Measurements from ENCODE around the gene SIK3.
"Not testable (repeated sequence)": the region's sequence is repeated elsewhere in the genome, so short reads cannot be mapped to it uniquely, and the experiment has no call there.

SIK3 gene

DNA sequence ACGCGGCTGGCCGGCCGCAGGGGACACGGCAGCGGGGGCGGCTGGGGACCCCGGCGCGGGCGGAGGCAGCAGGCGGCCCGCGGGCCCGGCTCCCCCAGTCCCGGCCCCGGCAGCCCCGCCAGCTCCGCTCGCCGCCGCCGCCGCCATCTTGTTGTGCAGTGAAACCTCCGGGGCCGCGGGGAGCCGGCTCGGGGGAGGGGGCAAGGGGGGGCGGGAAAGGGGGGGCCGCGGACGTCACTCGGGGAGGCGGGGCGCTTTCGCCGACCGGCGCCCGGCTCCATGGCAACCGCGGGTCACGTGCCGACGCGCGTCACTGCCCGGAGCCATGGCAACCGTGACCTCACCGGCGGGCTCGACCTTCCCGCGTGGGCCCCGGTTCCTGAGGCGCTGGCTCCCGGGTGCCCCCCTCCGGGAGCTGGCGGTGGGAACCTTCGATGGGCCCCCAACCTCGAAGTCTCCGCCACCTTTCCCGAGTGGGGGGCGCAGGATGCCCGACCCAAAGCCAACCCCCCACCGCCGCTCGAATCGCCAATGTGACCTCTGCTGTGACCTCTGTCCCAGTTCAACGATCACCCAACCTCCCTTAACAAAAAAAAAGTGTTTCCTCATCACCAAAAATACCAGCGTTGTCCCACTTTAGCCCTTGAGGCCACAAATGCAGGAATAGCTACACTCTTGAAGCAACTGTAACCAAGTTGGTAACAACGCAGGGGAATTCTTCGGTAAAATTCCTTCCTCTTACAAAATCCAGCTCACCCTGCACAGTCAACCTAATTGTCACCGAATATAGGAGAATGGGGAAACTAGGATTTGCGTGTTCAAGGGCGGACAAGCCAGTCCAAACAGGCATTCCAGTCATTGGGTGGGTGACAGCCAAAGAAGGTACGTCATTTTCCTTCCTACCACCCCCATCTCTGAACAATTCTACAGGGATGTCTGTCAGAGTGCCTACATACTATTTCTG is at the start of gene SIK3:
Gene SIK3, minus strand, starts transcription at position 160 of the 964 bp plus-strand sequence. Its CDS starts 13 bp downstream, at position 147.
- DNase-seq (ENCODE audit: low read depth in 2 of 2, low spot score in 1 of 2), result peak; percentile 86

DNA sequence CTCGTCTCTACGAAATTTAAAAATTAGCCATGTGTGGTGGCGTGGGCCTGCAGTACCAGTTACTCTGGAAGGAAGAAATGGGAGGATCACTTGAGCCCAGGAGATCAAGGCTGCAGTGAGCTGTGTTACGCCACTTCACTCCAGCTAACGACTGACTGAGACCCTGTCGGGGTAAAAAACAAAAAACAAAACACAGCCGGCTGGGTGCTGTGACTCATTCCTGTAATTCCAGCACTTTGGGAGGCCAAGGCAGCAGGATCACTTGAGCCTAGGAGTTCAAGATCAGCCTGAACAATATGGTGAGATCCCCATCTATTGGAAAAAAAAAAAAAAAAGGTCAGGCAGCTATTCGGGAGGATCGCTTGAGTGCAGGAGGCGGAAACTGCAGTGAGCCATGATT is 48.3 kb upstream of the SIK3 start:
- no peak for DNase-seq (ENCODE audit: low read depth in 2 of 2, low spot score in 1 of 2)

DNA sequence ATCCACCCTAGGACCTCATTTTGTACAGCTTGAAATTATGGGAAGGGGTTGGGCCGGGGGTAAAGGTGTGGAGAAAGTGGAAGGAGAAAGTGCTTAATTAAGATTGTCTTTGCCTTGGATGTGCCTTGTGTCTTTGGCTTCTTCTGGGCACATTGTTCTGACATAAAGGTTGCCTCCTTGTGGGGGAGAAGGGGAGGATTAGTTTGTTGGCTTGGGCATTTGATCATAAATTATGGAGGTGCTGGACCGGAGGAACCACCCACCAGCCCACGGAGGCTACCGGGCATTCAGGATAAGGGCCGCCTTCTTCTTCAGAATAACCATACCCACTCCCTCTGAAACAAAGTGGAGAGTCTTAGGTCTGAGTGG is 47.1 kb upstream of the SIK3 start:
- no peak for DNase-seq (ENCODE audit: low read depth in 2 of 2, low spot score in 1 of 2)

DNA sequence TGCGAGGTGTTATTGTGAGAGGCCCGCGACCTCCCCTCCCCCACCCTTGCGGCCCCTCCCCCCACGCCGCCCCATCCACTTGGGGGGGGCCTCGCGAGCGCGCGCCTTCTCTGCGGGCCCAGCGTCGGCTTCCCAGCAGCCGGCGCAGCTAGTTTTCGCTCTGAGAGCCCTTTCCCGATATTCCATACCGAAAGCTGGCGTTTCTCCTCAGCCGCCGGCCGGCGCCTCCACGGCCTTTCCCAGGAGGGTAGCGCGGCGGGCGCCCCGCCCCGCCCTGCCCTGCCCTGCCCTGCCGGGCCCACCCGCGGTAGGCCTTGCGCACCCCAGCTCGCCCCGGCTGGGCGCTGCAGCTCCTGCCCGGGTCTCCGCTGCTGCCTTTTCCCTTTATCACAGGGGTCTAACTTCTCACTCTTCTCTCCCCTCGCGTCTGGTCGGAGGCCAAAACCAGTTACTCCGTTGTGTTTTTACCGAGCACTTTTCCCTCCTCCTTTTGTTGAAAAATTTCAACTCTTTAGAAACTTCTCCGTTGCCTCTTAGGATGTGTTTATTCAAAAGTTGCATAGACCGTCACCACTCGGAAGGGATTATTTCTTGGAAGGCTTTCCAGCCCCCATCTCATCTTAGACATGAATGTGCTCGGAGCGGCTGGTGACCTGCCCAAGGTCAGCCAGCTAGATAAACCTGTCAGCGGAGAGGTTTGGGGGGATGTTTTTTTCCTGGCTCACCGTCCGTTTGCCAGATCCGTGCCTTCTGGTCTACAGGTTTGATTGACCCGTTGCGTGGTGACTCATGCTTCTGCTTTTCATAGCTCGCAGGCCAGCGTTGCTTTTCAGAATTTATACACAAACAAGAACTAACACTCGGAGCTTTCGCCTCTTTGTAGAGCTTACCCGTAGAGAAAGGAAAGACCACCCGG is 46.5 kb upstream of the SIK3 start:
- DNase-seq (ENCODE audit: low read depth in 2 of 2, low spot score in 1 of 2), result peak in 1 of 2 donors; percentile 26

DNA sequence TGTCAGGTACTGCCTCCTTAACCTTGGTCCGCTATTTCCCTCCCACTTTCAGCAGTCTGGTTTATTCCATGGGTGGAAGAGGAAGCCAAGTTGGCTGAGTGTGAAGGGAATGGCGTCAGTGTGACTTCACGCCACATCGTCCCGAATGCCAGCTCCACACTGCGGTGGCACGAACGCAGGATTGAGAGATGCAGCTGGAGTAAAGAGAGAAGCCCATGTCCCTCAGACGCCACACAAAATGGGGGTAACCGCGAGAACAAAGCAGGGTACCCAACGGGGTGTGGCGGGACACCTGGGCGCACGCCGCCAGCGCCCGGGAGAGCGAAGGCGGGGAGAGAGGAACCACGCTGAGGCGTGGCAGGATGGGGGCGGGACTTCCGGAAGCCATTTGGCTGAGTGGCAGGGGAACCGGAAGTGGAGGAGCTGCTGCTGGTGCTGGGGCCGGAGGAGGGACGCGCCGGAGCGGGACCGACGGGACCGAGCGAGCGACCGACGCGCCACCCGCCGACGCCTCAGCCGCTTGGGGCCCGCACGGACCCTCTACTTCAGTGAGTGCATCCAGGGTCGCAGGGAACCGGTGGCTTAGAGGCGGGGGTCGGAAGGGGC is 45.7 kb upstream of the SIK3 start, which contains the start of gene PAFAH1B2:
Gene PAFAH1B2, plus strand, starts transcription at position 417 of the 606 bp plus-strand sequence. CDS start 8,161 bp downstream, outside the sequence.
- DNase-seq (ENCODE audit: low read depth in 2 of 2, low spot score in 1 of 2), result peak; percentile 87 to 89

DNA sequence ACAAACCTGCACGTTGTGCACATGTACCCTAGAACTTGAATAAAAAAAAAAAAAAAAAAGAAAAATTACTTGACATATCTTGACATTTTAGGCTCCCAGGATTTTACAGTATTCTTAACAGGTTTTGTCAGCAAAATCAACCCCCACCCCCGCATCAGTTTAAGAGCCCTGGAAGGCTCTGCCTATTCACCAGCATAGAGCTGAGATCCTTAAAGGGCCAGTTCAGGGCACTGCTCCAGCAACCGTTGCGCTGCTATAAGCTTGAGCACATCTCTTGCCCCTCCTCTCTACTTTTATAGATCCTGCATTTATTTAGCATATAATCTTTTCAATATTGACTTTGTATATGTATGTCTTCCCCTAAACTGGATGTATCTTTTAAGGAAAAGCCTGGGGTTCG is 45.2 kb upstream of the SIK3 start:
- no peak for DNase-seq (ENCODE audit: low read depth in 2 of 2, low spot score in 1 of 2)

DNA sequence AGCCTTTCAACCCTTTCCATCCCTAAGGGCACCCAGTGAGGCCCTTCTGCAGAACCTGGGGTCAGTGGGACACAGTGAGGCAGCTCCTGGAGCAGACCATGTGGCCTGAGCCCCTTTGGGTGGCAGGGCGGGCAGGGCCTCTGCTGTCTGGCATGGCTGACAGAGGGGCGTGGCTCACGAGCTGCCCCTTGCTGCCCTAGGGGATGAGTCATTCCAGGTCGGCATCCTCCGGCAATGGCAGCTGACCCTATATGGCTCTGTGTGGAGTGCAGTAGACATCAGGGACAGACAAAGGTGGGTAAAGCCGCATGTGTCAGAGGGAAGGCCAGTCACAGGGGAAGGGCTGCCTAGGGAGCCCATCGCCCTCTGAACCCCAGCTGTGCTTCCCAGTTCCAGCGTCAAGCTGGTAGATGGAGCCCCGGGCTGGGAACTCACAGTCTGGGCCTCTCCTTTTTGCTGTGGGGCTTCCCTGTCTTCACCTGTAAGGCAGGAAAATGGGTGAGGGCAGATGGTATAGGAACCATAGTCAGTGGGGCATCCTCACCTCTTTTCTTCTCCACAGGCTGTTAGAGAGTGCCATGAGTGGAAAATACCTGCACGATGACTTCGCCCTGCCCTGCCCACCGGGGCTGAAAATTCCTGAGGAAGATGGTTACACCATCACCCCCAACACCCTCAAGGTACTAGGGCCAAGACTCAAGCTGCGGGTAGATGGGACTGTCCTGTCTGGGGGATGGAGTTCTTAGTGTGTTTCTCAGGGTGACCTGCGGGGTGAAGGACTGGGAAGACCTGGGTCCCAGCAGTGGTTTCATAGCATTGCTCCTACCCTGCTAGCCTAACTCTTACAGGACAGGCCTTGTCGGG is 39.2 kb upstream of the SIK3 start:
- not testable (repeated sequence) for DNase-seq (ENCODE audit: low read depth in 2 of 2, low spot score in 1 of 2)

DNA sequence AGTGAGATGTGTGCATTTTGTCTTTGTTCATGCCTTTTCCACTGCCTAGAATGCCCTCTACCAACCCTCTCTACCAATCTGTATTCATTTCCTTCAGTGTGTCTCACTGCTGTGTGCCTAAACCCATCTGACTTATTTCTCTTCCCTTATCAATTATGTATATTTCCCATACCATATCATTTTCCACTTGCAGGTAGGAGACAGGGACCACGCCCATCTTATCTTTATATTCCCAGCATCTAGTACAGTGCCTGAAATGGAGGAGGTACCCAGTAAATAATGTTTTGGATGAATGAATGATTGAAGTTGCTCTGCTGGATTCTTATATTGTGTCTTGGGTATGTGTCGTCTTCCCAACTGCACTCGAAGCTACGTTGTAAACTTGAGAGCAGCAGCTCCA is 36.8 kb upstream of the SIK3 start:
- DNase-seq (ENCODE audit: low read depth in 2 of 2, low spot score in 1 of 2), result not testable (repeated sequence)

DNA sequence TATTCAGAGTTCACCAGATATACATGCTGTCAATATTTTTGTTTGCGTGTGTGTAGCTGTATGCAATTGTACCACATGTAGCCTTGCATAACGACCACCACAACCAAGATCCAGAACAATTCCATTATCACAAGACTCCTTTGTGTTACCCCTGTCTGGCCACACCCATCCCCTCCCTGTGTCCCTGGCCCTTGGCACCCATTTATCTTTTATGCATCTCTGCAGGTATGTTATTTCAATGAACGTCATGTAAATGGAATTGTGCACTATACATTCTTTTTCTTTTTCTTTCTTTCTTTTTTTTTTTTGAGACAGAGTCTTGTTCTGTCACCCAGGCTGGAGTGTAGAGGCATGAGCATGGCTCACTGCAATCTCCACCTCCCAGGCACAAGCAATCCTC is 36.2 kb upstream of the SIK3 start:
- no peak for DNase-seq (ENCODE audit: low read depth in 2 of 2, low spot score in 1 of 2)

DNA sequence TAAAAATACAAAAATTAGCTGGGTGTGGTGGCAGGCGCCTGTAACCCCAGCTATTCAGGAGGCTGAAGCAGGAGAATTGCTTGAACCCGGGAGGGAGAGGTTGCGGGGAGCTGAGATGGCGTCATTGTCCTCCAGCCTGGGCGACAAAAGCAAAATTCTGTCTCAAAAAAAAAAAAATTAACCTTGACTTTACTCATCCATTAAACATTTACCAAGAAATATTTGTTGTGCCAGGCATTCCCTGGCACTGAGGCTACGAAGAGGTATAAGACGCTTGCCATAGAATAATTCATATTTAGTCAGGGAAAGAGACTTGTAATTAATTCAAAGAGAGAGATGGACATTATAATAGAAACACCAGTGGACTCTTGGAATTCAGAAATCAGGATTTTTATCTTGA is 32.7 kb upstream of the SIK3 start:
- DNase-seq (ENCODE audit: low read depth in 2 of 2, low spot score in 1 of 2), result no peak

DNA sequence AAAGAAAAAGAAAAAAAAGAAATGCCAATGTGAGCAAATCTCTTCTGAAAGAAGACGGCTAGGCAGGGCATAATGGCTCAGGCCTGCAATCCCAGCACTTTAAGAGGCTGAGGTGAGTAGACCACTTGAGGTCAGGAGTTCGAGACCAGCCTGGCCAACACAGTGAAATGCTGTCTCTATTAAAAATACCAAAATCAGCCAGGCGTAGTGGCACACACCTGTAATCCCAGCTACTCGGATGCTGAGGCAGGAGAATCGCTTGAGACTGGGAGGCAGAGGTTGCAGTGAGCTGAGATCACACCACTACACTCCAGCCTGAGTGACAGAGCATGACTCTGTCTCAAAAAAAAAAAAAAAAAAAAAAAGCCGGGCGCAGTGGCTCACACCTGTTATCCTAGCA is 32.2 kb upstream of the SIK3 start:
- DNase-seq (ENCODE audit: low read depth in 2 of 2, low spot score in 1 of 2), result not testable (repeated sequence)

DNA sequence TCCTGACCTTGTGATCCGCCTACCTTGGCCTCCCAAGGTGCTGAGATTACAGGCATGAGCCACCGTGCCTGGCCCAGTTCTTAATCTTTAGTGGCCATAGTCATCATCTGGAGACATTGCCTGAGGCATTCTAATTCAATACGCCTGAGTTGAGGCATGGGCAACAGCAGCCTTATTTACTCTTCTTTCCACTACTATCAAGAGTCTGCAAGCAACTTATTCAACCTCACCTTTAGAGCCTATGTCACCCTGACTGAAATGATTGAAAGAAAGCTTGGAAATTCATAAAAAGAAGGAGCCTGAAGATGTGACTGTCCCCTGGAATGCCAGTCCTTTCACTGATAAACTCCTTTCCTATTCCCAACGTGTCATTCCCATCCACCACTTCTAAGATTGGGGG is 30.1 kb upstream of the SIK3 start:
- no peak for DNase-seq (ENCODE audit: low read depth in 2 of 2, low spot score in 1 of 2)

DNA sequence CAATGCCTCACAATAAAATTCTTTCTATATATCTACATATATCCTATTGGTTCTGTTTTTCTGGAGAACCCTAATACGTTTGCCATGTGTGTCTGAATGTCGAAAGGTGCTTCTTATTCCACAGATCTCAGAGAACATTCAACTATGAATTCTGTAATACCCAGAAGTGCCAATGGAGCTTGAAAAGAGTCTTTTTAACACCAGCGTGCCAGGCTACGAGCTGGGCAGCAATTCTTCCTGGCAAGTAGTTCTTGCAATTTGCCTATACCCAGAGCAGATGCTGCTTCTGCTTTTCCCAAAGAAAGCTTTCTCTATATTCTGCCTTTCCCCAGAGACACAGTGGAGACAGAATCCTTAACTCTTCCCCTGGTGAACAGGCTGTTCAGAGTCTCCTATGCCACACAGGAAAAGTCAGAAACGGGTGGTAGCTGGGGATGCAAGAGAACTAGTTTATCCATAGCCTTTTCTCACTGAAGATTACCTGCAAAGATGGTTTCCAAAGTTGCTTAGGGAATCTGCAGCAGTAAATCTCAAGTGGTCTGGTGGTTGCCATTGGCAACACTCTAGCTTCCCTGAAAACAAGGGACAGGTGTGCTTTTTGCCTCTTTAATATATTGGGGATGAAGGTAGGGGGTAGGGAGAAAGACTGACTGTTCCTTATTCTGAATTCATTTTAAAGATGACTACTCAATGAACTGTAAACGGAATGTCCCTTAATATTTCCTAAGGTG is 29.1 kb upstream of the SIK3 start:
- no peak for DNase-seq (ENCODE audit: low read depth in 2 of 2, low spot score in 1 of 2)

DNA sequence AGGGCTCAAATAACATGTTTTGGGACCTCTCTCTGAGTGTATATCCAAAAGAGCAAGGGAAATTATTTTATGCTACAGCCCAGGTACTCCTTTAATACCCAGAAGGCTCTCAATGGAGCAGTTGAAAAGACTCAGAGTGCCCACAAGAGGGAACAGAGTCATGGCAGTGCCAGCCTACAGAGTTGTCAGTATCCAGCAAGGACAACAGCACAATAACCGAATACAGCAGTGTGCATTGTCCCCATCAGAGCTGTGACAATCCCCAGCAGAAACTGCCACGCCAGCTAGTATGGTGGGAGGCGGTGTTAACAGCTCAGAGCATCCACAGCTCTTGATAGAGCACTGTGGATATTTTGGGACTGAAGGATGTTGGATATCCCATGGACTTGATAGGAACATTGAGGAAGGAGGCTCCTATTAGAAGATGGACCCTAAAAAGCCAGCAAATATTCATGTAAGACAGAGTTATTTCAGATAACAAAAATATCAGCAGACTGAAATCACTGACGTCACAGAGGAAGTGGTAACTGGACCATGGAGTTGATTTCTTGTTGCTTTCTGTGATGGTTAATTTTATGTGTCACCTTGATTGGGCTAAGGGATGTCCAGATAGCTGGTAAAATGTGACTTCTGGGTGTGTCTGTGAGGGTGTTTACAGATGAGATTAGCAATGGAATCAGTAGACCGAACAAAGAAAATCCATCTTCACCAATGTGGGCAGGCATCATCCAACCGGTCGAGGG is 28.2 kb upstream of the SIK3 start:
- DNase-seq (ENCODE audit: low read depth in 2 of 2, low spot score in 1 of 2), result no peak

DNA sequence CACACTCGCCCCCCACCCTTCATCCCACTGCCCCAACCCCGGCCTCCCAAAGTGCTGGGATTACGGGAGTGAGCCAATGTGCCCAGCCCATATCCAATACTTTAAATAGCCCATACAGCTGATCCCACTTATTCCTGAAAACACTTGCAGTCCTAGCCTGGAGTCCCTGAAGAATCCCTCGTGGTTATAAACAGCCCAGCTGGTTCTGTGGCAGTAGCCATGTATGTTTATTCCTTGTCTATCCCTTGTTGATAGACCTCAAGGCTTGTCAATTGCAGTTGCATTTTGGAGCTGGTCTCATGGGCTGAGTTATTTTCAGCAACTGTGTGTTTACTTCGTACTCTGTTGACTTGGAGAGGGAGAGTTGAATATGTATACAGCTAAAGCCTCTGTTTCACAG is 24.3 kb upstream of the SIK3 start:
- DNase-seq (ENCODE audit: low read depth in 2 of 2, low spot score in 1 of 2), result no peak

DNA sequence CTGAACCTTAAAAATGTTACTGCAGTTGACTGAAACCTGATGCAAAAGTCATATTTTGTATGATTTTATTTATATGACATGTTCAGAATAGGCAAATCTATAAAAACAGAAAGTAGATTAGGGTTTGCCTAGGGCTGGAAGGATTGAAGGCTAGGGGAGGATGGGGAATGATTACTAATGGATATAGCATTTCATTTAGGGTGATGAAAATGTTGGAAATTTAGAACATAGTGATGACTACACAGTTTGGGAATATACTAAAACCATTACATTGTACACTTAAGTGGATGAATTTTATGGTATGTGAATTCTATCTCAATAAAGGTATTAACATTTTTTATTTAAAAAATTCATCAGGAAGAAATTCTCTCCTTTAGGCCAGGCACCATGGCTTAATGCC is 22.9 kb upstream of the SIK3 start:
- DNase-seq (ENCODE audit: low read depth in 2 of 2, low spot score in 1 of 2), result no peak

DNA sequence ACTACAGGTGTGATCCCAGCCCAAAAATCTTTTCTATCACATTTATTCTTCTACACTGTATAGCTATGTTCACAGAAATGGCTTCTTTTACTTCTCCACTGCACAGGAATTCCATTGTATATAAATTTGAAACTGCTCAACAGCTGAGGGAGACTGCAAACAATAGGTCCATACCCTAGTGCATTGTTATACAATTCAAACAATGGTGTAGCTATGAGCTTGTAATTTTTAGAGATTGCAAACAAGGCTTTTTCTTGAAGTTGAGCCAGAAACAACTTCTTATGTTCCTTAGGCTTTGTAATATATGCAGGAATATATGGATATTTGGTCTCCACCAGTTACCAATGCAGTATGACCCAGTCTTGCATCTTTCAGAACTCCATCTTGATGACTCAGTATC is 19.5 kb upstream of the SIK3 start:
- no peak for DNase-seq (ENCODE audit: low read depth in 2 of 2, low spot score in 1 of 2)

DNA sequence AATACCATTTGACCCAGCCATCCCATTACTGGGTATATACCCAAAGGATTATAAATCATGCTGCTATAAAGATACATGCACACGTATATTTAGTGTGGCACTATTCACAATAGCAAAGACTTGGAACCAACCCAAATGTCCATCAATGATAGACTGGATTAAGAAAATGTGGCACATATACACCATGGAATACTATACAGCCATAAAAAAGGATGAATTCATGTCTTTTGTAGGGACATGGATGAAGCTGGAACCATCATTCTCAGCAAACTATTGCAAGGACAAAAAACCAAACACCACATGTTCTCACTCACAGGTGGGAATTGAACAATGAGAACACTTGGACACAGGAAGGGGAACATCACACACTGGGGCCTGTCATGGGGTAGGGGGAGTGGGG is 14.7 kb upstream of the SIK3 start:
- not testable (repeated sequence) for DNase-seq (ENCODE audit: low read depth in 2 of 2, low spot score in 1 of 2)

DNA sequence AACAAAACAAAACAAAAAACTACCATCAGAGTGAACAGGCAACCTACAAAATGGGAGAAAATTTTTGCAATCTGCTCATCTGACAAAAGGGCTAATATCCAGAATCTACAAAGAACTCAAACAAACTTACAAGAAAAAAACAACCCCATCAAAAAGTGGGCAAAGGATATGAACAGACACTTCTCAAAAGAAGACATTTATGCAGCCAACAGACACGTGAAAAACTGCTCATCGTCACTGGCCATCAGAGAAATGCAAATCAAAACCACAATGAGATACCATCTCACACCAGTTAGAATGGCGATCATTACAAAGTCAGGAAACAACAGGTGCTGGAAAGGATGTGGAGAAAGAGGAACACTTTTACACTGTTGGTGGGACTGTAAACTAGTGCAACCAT is 14.3 kb upstream of the SIK3 start:
- not testable (repeated sequence) for DNase-seq (ENCODE audit: low read depth in 2 of 2, low spot score in 1 of 2)
